GM20000 (cell line): ENCODE measurements around the gene DZIP3.
"Not testable (repeated sequence)": the region's sequence is repeated elsewhere in the genome, so short reads cannot be mapped to it uniquely, and the experiment has no call there.

ENCODE experiments used
- DNase-seq: peaks from one replicate; pipeline ENCODE4 v3.0.0; 2012; ENCODE audit warnings: low spot score
- CTCF ChIP-seq: IDR thresholded peaks from 2 replicates; pipeline ENCODE4 v1.5.1; 2012; ENCODE audit warnings: mild to moderate bottlenecking, control low read depth; ENCODE audit errors: extremely low read depth, missing control alignments

Gene DZIP3

GRCh38 chr3:108677811-108678210, 88.3 kb downstream of the DZIP3 start:
- no peak for DNase-seq
- TF ChIP-seq CTCF = no peak

GRCh38 chr3:108692286-108692685, 102.8 kb downstream of the DZIP3 start:
- not testable (repeated sequence) for DNase-seq

GRCh38 chr3:108698461-108698860, 108.9 kb downstream of the DZIP3 start:
- DNase-seq = no peak
- TF ChIP-seq CTCF = no peak

GRCh38 chr3:108705045-108705444, 115.5 kb downstream of the DZIP3 start:
- DNase-seq = no peak
- no peak for TF ChIP-seq CTCF

- no peak for TF ChIP-seq CTCF
- DNase-seq = no peak
These were observed 123.5 kb downstream of the DZIP3 start for GRCh38 chr3:108713009-108713516.

- TF ChIP-seq CTCF = no peak
- no peak for DNase-seq
These were observed 124.3 kb downstream of the DZIP3 start for GRCh38 chr3:108713816-108714215.

- no peak for TF ChIP-seq CTCF
- DNase-seq = no peak
These were observed 128.9 kb downstream of the DZIP3 start for GRCh38 chr3:108718454-108718853.

GRCh38 chr3:108719178-108719806, 129.8 kb downstream of the DZIP3 start:
- TF ChIP-seq CTCF = no peak
- DNase-seq = no peak
